NCI-H2081 treated with DMSO at 0.1 percent for 48 hours (cell line): ENCODE data around the gene CEACAM4.

Experiments used
- DNase-seq: peaks from one replicate; lab custom pipeline; 2025; lab: John Stamatoyannopoulos, UW

The CEACAM4 gene

DNA sequence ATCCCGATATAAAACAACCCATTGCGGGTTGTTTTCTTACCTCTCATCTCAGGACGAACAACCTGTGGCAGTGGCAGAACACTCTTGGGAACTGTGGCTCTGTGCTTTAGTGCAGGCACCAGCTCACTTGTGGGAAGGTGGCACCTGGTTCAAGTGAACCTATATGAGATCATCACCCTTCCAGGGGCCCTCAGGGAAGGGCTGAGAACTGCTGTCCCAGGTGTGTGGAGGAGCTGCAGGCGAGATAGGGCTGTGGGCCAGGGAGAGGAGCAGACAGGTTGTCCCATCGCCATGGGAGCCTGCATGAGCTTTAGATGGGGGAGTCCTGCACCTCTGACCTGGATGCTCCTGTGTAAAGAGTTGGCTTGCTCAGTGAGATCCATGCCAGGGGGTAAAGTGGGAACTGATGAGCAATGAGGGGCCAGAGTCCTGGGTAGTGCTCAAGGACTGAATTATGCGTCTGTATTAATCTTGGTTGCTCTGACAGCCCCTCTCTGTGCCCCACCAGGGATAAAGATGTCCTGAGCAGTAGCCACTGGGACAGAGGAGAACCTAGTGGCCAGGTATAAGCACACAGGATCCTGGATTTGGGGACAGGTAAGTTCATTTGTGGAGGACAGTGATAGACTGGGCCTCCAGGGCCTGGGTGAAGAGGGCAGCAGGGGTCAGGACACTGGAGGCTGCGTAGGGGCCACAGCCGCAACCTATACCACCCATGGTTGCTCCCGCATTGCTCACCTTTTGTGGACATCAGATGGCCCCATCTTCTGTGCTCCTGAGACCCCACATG lies 8.7 kb downstream of the CEACAM4 start:
- DNase-seq: no peak

GRCh38 chr19:41616792-41617621 lies 9.9 kb downstream of the CEACAM4 start:
- DNase-seq: no peak

GRCh38 chr19:41615207-41615606 lies 11.7 kb downstream of the CEACAM4 start:
- no peak for DNase-seq

GRCh38 chr19:41612483-41612882 lies 14.4 kb downstream of the CEACAM4 start:
- no peak for DNase-seq

GRCh38 chr19:41610789-41611188 lies 16.1 kb downstream of the CEACAM4 start:
- DNase-seq: no peak

DNA sequence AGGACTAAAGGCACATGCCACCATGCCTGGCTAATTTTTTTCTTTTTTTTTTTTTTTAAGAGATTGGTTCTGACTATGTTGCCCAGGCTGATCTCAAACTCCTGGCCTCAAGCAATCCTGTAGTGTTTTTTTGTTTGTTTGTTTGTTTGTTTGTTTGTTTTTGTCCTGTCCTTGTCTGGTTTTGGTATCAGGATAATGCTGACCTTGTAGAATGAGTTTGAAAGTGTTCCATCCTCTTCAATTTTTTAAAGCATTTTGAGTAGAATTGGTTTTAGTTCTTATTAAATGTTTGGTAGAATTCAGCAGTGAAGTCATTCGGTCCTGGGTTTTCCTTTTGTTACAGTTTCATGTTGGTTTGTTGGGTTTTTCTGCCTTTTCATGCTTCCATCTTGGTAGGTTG lies 19.2 kb downstream of the CEACAM4 start:
- DNase-seq: no peak

DNA sequence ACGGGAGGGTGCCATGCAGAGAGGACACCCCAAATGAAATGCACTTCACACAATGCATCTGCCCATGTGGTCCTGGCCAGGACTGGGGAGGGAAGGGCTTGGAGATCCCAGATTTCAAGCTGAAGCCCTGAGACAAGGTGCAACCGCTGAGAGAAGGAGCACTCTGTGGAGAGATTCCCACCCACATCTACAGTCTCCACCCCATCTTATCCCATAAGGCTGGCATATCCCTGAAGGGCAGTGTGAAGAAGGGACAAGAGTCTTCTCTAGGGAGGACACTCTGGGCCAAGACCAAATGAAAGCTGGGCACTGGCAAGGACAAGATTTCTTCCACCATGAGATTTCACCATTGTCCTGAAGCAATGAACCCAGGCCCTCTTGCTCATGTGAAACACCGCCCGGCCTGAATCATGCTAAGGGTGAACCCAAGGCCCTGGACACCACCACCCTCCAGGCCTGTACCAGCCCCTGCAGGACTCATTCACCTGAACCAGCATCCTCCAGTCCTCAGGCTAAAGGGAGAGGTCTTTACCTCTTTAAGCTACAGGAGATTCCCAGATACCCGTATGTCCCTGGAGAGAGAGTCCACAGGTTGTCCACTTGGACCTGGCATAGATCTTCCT lies 20.5 kb downstream of the CEACAM4 start:
- DNase-seq: no peak

DNA sequence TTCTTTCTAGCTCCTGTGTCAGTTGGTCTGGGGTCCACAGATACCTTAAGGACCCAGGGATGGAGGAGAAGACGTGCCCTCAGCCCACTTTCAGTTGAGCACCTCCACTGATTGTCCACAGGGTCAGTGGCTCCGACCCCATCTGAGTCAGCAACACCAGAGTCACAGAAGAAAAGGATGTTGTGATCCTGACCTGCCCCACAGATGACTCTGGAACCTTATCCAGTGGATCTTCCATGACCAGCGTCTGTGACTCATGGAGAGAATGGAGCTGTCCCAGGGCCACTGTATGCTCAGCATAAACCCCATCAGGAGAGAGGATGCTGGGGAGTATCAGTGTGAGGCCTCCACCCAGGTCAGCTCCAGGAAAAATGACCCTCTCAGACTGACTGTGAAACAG lies 22.0 kb downstream of the CEACAM4 start:
- no peak for DNase-seq

- no peak for DNase-seq
These were observed 25.1 kb downstream of the CEACAM4 start for GRCh38 chr19:41601771-41602170.

GRCh38 chr19:41599175-41599966 lies 27.5 kb downstream of the CEACAM4 start:
- DNase-seq: no peak

DNA sequence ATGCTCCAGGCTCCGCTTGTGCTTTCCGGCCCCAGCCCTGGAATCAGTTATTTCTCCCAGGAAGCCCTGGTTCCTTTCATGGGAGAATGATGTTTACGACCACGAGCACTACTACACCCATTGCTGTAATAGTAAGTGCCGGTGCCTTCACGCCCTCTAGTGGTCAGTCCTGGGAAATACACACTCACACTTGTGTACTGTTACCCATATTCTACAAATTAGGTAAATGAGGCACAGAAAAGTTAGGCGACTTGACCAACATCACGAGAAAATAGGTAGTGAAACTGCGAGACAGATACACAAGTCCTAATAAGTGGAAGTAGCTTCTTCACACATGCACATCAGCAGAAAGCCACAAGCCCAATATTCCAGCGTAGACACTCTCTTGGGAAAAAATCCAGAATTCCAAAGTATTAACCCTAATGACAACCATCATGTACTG lies 29.3 kb downstream of the CEACAM4 start:
- DNase-seq: no peak

- DNase-seq: no peak
These were observed 31.0 kb downstream of the CEACAM4 start for GRCh38 chr19:41595890-41596280.

- peak; percentile 16 for DNase-seq
These were observed 31.5 kb downstream of the CEACAM4 start for GRCh38 chr19:41595258-41595889.

DNA sequence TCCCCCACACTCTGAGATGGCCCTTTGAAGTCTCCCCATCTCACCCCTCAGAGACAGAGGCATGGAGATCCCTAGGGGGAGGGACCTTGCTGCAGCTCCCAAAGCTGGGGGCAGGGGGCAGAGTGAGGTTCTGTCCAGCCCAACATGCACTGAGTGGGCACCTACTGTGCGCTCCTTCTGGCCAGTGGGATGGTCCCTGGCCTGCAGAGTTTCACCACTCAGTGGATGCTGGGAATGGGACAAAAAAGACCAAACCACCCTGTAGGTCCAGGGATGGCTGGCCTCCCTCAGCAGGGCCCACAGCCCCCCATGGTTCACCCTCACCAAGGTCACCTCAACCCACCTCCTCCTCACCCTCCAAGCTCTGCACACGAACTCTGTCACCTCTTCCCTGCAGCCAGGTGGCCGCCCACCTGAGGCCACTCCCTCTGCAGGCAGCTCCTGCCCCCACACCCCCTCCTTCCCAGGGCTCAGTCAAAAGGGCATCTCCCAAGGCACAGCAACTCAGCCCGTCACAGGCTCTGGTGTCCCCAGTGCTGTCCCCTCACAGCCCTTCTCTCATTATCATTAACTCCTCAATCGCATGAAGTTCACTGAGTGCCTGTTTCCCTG lies 34.8 kb downstream of the CEACAM4 start:
- DNase-seq: no peak

DNA sequence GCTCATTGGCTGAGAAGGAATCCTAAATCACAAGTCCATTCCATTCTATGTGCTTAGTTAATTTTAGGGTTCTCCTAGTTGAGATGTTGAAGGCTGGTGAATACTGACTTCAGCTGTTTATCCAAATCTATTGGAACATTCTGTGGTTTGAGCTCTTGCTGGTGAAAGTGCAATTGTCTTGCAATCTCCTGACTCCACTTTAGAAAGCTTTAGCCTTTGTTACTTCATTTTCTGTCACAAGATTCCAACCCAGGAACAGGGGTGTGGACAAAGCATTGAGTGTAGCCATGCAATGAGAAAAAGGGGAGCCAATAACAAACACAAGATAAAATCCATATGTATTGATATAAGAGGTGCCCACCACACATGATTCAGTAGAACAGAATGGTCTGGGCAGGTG lies 35.9 kb downstream of the CEACAM4 start:
- DNase-seq: no peak

- DNase-seq: no peak
These were observed 37.5 kb downstream of the CEACAM4 start for GRCh38 chr19:41589371-41589770.

DNA sequence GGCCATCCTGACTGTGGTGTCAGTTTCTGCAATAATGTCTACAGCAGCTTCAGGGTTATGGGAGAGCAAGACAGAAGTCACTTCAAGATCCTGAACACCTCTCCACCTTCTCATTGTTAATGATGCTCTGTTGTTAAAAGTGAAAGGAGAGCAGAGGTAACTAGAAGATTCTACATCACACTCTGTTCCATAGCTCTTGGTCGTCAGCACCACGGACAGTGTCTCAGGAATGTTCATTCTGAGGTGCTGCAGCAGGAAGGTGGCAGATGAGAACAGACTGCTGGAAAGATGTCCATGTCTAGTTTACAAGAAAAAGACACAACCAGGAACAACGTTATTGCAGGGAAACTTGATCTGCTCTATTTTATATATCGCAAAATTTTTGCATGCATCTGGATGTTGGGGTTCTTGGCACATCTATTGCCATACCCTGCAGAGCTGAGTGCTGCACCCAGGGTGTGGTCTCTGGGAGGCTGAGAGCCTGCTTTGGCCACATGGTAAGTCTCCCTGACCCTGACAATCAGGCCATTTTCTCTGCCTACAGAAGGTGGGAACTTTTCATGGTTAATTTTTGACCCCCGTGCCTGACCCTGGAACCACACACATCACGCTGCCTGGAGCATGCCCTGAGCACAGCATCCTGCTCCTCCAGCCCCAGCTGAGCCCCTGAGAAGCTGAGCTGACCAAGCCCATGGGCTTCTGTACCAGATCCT lies 38.2 kb downstream of the CEACAM4 start:
- no peak for DNase-seq

DNA sequence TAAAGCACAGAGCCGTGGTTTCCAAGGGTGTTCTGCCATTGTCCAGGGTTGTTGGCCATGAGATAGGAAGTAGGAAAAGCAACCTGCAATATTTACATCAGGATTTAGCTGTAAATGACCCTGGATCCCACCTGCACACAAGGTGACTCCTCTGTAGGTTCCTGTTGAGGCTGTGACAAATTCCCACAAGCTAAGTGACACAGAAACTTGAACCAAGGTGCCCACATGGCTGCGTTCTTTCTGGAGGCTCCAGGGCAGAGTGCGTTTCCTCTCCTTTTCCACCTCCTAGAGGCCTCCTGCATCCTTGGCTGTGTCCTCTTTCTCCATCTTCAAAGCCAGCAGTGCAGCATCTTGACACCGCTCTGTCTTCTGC lies 39.0 kb downstream of the CEACAM4 start:
- DNase-seq: no peak

DNA sequence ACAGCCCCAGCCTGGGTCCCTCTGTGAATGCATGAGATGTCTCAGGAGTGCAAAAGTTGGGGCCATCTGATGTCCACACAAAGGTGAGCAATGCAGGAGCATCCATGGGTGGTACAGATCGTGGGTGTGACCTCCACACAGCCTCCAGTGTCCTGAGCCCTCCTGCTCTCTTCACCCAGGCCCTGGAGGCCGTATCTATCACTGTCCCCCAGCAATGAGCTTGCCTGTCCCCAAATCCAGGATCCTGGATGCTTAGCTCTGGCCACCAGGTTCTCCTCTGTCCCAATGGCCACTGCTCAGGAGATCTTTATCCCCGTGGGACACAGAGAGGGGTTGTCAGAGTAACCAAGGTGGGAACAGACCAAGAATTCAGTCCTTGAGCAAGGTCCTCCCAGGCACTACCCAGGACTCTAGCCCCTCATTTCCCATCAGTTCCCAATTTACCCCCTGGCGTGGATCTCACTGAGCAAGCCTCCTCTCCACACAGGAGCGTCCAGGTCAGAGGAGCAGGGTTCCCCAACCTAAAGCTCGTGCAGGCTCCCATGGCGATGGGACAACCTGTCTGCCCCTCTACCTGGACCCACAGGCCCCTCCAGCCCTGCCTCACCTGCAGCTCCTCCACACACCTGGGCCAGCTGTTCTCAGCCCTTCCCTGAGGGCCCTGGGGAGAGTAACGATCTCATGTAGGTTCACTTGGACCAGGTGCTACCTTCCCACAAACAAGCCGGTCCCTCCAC lies 39.6 kb downstream of the CEACAM4 start:
- no peak for DNase-seq

DNA sequence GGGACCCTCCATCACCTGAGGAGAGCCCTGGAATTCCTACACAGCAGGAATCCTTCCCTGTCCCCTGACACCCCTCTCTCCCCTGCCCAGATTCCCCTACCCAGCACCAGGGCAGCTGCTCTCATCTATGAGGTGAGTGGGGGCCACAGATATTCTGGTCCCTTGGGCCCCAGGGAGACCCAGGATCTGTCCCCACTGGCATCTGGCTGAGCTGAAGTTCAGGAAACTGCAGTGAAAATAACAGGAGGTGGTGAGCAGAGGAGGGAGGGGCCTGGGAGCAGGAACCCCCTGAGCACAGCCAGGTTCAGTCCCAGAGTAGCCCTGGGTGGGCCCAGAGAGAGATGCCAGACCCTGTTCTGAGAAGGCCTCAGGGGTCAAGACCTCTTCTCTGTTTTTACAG lies 40.8 kb downstream of the CEACAM4 start:
- no peak for DNase-seq
